Adrenal gland (tissue), 12 donors: ENCODE measurements around the gene PARP14. TPM values are rescaled to one million over a fixed set of nuclear protein-coding genes. Genes with fewer than 3 reads are reported as not detected.
"Not testable (repeated sequence)": the region's sequence is repeated elsewhere in the genome, so short reads cannot be mapped to it uniquely, and the experiment has no call there.

Experiments used
- DNase-seq, 7 donors: peaks; one replicate each; pipeline ENCODE4 v3.0.0-alpha.2; 2019 to 2020
- H3K27ac ChIP-seq, 5 donors: fragments of 200-600 bp; sonication (generic) in 4 of 5; 1 replicate in 3 of 5; 2 replicates in 2 of 5; pipeline versions ENCODE4 v1.5.1 to v1.8.0; 2016 to 2020; ENCODE audit warnings: mild to moderate bottlenecking in 1 of 5
- H3K27me3 ChIP-seq: fragments of 200-600 bp; 2 replicates; pipeline ENCODE4 v1.8.0; 2021
- H3K36me3 ChIP-seq, 2 donors: fragments of 200-600 bp; replicated peaks in 1 of 2; 1 replicate in 1 of 2; 2 replicates in 1 of 2; pipeline versions ENCODE4 v1.5.1 to v1.8.0; 2018 to 2022
- H3K4me1 ChIP-seq, 2 donors: fragments of 200-600 bp; replicated peaks in 1 of 2; 1 replicate in 1 of 2; 2 replicates in 1 of 2; pipeline versions ENCODE4 v1.5.1 to v1.8.0; 2018 to 2021
- H3K4me3 ChIP-seq, 4 donors: fragments of 200-600 bp; sonication (generic) in 3 of 4; one replicate each; pipeline ENCODE4 v1.5.1; 2016 to 2018
- H3K9me3 ChIP-seq, 3 donors: fragments of 200-600 bp; sonication (generic) in 1 of 3; replicated peaks in 1 of 3; 1 replicate in 2 of 3; 2 replicates in 1 of 3; pipeline versions ENCODE4 v1.5.1 to v1.8.0; 2016 to 2021
- POLR2A ChIP-seq, 2 donors: fragments of 450-650 bp; IDR thresholded peaks; one replicate each; pipeline ENCODE4 v1.6.1; 2017; ENCODE audit warnings: antibody characterized with exemption in 2 of 2, mild to moderate bottlenecking in 2 of 2, moderate library complexity in 1 of 2
- WGBS, 4 donors: extraction: QIAGEN DNeasy Blood & Tissue Kit in 2 of 4; methylation state at CpG; one replicate each; pipeline versions ENCODE4 v1.1.5 to v1.1.7; 2013 to 2017; 5-methylcytosine and 5-hydroxymethylcytosine counted together
- intact Hi-C, 2 donors: fragments of 100-400 bp; cut with DNase I; formaldehyde crosslinking; loops; one replicate each; pipeline versions ENCODE4 v1.14.1 to v1.15.0; 2022 to 2023
- polyA plus RNA-seq, 3 donors: library from polyadenylated mRNA; stranded (reverse); fragments of 200-250 nt in 2 of 3; fragments of 350-450 nt in 1 of 3; fragmentation: Illumina TruSeq in 1 of 3; extraction: RNeasy Lipid Tissue Mini Kit (QIAGEN cat#74804) in 1 of 3; gene quantifications; one replicate each; pipeline ENCODE4 v1.2.3, GENCODE V29; 2013 to 2014
- total RNA-seq, 9 donors: library from RNA; depleted of rRNA in 4 of 9; stranded (reverse); fragments of >200 nt in 4 of 9; fragments of 120-200 nt in 1 of 9; fragmentation: NEBNext Ultra II Directional in 1 of 9; extraction: Animal tissue kit (Norgen Biotek cat#: 25700) in 1 of 9; gene quantifications; one replicate each; pipeline versions ENCODE4 v1.1.0 to v1.2.4, GENCODE V29; 2013 to 2023
- TF ChIP-seq, protein P1 (sequence below), 6 experiments: fragments of 450-650 bp in 4 of 6; fragments of 200-600 bp in 2 of 6; sonication (generic) in 1 of 6; IDR thresholded peaks; 1 replicate in 5 of 6; 2 replicates in 1 of 6; pipeline versions ENCODE4 v1.5.1 to v1.8.0; 2016 to 2021; ENCODE audit warnings: antibody characterized with exemption in 6 of 6, mild to moderate bottlenecking in 2 of 6, moderate library complexity in 1 of 6
- donor health status: healthy with polysubstance abuse.
- donor health status: Bipolar disorder and iron deficiency.
- donor health status: DM: yes; HTN: yes; CAD: no.
- donor health status: DM: no; HTN: no; CAD: no.
- donor health status: DM: no; HTN: no; CAD: no.
- donor health status: DM: yes; HTN: yes; CAD: no.

Gene PARP14
- total and polyA plus RNA-seq, 12 donors = 17.4 to 90.2 (median 45.0) TPM

GRCh38 chr3:122679882-122680474 lies 661 bp upstream of the PARP14 start:
- peak overlapping the region; percentile 90 to 99 (median 95) for H3K27ac ChIP-seq
- no peaks in the 10 kb centered on the region for H3K9me3 ChIP-seq
- no peaks in the 10 kb centered on the region for H3K27me3 ChIP-seq
- H3K4me3 ChIP-seq = peak overlapping the region; percentile 82 to 100 (median 98)
- 14 to 24% (median 21%) methylated on average over 10 of the region's 10 CpGs for WGBS, 4 donors
- intact Hi-C loops = loop anchor here (2.0 to 10.0 kb wide), 4 partner anchors 113 to 295 kb away; partner anchors contain the start of genes FAM162A (in 1 of the 2) and MIX23 (in 1 of the 2)
- peaks cover 8 to 38% of the 10 kb centered on the region in 2 donors for H3K4me1 ChIP-seq
- DNase-seq = peak; percentile 38 to 64 (median 50)
- H3K36me3 ChIP-seq = no peaks in the 10 kb centered on the region
- TF ChIP-seq, protein P1, sequence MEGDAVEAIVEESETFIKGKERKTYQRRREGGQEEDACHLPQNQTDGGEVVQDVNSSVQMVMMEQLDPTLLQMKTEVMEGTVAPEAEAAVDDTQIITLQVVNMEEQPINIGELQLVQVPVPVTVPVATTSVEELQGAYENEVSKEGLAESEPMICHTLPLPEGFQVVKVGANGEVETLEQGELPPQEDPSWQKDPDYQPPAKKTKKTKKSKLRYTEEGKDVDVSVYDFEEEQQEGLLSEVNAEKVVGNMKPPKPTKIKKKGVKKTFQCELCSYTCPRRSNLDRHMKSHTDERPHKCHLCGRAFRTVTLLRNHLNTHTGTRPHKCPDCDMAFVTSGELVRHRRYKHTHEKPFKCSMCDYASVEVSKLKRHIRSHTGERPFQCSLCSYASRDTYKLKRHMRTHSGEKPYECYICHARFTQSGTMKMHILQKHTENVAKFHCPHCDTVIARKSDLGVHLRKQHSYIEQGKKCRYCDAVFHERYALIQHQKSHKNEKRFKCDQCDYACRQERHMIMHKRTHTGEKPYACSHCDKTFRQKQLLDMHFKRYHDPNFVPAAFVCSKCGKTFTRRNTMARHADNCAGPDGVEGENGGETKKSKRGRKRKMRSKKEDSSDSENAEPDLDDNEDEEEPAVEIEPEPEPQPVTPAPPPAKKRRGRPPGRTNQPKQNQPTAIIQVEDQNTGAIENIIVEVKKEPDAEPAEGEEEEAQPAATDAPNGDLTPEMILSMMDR (IDR thresholded peaks at IDR 0.05) = no peak
- peak in 1 of 2 donors; percentile 46 for TF ChIP-seq POLR2A (IDR thresholded peaks at IDR 0.05)

- Histone ChIP-seq H3K36me3 (no peaks in the 10 kb centered on the region), H3K9me3 (no peaks in the 10 kb centered on the region), H3K4me3 (peak overlapping the region; percentile 13 to 100 (median 90)), H3K27me3 (no peaks in the 10 kb centered on the region), H3K4me1 (peaks cover 8 to 38% of the 10 kb centered on the region in 2 donors), H3K27ac (peak overlapping the region in 4 of 5 donors; percentile 94 to 99 (median 97))
- DNase-seq = peak in 1 of 7 donors; percentile 23
- intact Hi-C loops = loop anchor here (5.0 to 10.0 kb wide), 3 partner anchors 114 to 297 kb away; partner anchors contain the start of genes FAM162A (in 1 of the 2) and MIX23 (in 1 of the 2)
- WGBS, 4 donors = 22 to 28% (median 26%) methylated on average over 22 to 24 of the region's 24 CpGs
- TF ChIP-seq, protein P1 (IDR thresholded peaks at IDR 0.05) = peak in 1 of 6 experiments; percentile 6
- no peak for TF ChIP-seq POLR2A (IDR thresholded peaks at IDR 0.05)
Observed at GRCh38 chr3:122681284-122681973, 790 bp downstream of the PARP14 start.

DNA sequence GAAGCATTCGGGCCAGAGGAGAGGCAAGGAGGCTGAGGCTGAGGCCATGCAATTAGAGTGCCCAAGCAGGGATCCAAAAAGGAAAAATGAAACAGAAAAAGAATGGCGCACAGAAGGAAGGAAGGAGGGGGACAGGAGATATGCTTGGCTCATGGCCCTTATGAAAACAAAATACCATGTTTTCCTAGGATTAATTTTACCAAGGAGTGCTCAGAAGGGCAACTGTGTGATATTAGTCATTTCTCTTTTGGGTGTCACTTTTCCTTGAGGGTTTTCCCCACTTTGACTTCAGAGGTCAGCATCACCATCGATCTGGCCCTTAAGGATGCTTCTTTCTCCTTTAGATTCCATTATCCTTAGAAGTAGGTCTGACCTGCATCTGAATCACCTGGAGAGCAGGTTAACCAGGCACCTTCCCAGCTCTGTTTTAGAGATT lies 1.4 kb downstream of the PARP14 start:
- no peaks in the 10 kb centered on the region for H3K9me3 ChIP-seq
- WGBS, 4 donors = 63 to 70% (median 67%) methylated on average over 3 of the region's 3 CpGs
- H3K4me3 ChIP-seq = peak overlapping the region in 2 of 4 donors; percentile 97 to 100
- no peak for TF ChIP-seq POLR2A (IDR thresholded peaks at IDR 0.05)
- TF ChIP-seq, protein P1 (IDR thresholded peaks at IDR 0.05) = no peak
- no peak for DNase-seq
- intact Hi-C loops = loop anchor here (5.0 to 10.0 kb wide), 3 partner anchors 115 to 297 kb away; partner anchors contain the start of genes FAM162A (in 1 of the 2) and MIX23 (in 1 of the 2)
- no peaks in the 10 kb centered on the region for H3K36me3 ChIP-seq
- no peaks in the 10 kb centered on the region for H3K27me3 ChIP-seq
- H3K27ac ChIP-seq = peak overlapping the region in 2 of 5 donors; percentile 95 to 99
- H3K4me1 ChIP-seq = peaks cover 8 to 38% of the 10 kb centered on the region in 2 donors

GRCh38 chr3:122682778-122683411 lies 2.3 kb downstream of the PARP14 start:
- peaks cover 8 to 38% of the 10 kb centered on the region in 2 donors for H3K4me1 ChIP-seq
- peak overlapping the region in 2 of 5 donors; percentile 8 to 15 for H3K27ac ChIP-seq
- DNase-seq, H3K27me3 ChIP-seq, H3K36me3 ChIP-seq, H3K4me3 ChIP-seq, H3K9me3 ChIP-seq: not testable (repeated sequence)
- WGBS, 4 donors = 79 to 82% (median 81%) methylated on average over 11 of the region's 11 CpGs
- intact Hi-C loops = loop anchor here (5.0 to 10.0 kb wide), 3 partner anchors 116 to 298 kb away; partner anchors contain the start of genes FAM162A (in 1 of the 2) and MIX23 (in 1 of the 2)
